DOHH2 (cell line): Measurements from ENCODE around the gene ALOX5AP.

Source experiments
- H3F3A ChIP-seq: fragments of 200-600 bp; sonication (generic), shearing (Covaris generic); 2 replicates; pipeline ENCODE4 v1.6.0; 2016; ENCODE audit warnings: antibody characterized with exemption, mild to moderate bottlenecking; ENCODE audit not compliant: control insufficient read depth, insufficient read depth
- H3K27ac ChIP-seq: fragments of 200-600 bp; sonication (generic); 2 replicates; pipeline ENCODE4 v1.5.1; 2014; ENCODE audit warnings: low read depth, mild to moderate bottlenecking, low read length, moderate library complexity
- H3K27me3 ChIP-seq: fragments of 200-600 bp; sonication (generic); 2 replicates; pipeline ENCODE4 v1.6.1; 2014; ENCODE audit warnings: mild to moderate bottlenecking, low read length, mixed read lengths; ENCODE audit not compliant: control insufficient read depth
- H3K36me3 ChIP-seq: fragments of 200-600 bp; sonication (generic); 2 replicates; pipeline ENCODE4 v1.6.1; 2014; ENCODE audit warnings: mild to moderate bottlenecking, low read length, moderate library complexity, mixed read lengths; ENCODE audit not compliant: control insufficient read depth
- H3K4me1 ChIP-seq: fragments of 200-600 bp; sonication (generic); 2 replicates; pipeline ENCODE4 v1.6.1; 2014; ENCODE audit warnings: mild to moderate bottlenecking, low read length, mixed read lengths; ENCODE audit not compliant: control insufficient read depth
- H3K4me2 ChIP-seq: fragments of 200-600 bp; sonication (generic); 2 replicates; pipeline ENCODE4 v1.6.0; 2014; ENCODE audit warnings: mild to moderate bottlenecking, low read length, moderate library complexity
- H3K4me3 ChIP-seq: fragments of 200-600 bp; sonication (generic); 2 replicates; pipeline ENCODE4 v1.5.1; 2014; ENCODE audit warnings: mild to moderate bottlenecking, low read length, mixed read lengths
- H3K79me2 ChIP-seq: fragments of 200-600 bp; sonication (generic); 2 replicates; pipeline ENCODE4 v1.6.1; 2014; ENCODE audit warnings: mild to moderate bottlenecking, low read length, mixed read lengths; ENCODE audit not compliant: control insufficient read depth
- H3K9me2 ChIP-seq: fragments of 200-600 bp; sonication (generic); replicated peaks from 2 replicates; pipeline ENCODE4 v1.6.1; 2014; ENCODE audit warnings: mild to moderate bottlenecking, low read length, mixed read lengths; ENCODE audit not compliant: control insufficient read depth
- H3K9me3 ChIP-seq: fragments of 200-600 bp; sonication (generic); 2 replicates; pipeline ENCODE4 v1.6.1; 2014; ENCODE audit warnings: antibody characterized with exemption, low read length, mixed read lengths; ENCODE audit not compliant: control insufficient read depth, insufficient read depth
- H4K20me1 ChIP-seq: fragments of 200-600 bp; sonication (generic); 2 replicates; pipeline ENCODE4 v1.6.0; 2014; ENCODE audit warnings: low read depth, mild to moderate bottlenecking, antibody characterized with exemption, low read length, moderate library complexity; ENCODE audit not compliant: control insufficient read depth, insufficient read depth
- CTCF ChIP-seq: fragments of 200-600 bp; sonication (generic); IDR thresholded peaks from one replicate; pipeline ENCODE4 v1.5.1; 2014; ENCODE audit warnings: antibody characterized with exemption, mild to moderate bottlenecking, low read depth, low read length; ENCODE audit not compliant: poor library complexity, severe bottlenecking
- EZH2phosphoT487 ChIP-seq: fragments of 200-600 bp; sonication (generic); IDR thresholded peaks from 2 replicates; pipeline ENCODE4 v1.6.1; 2017; ENCODE audit warnings: borderline replicate concordance, mild to moderate bottlenecking, antibody characterized with exemption, low read length, moderate library complexity, mixed read lengths

The ALOX5AP gene

GRCh38 chr13:30802953-30803478 lies 67.7 kb downstream of the ALOX5AP start:
- peaks cover 7% of the 10 kb centered on the region for H3K4me1 ChIP-seq
- H3K27ac ChIP-seq, result no peak overlapping the region
- peak overlapping the region; percentile 67 for H3K4me2 ChIP-seq
- H3K9me3 ChIP-seq, result no peaks in the 10 kb centered on the region
- no peaks in the 10 kb centered on the region for H3K79me2 ChIP-seq
- TF ChIP-seq EZH2phosphoT487 (no peak), CTCF (peak; percentile 92)
- no peaks in the 10 kb centered on the region for H3K9me2 ChIP-seq
- H3K4me3 ChIP-seq, result peak overlapping the region; percentile 60
- H3F3A ChIP-seq, result no peaks in the 10 kb centered on the region
- no peaks in the 10 kb centered on the region for H3K36me3 ChIP-seq
- no peaks in the 10 kb centered on the region for H3K27me3 ChIP-seq
- no peaks in the 10 kb centered on the region for H4K20me1 ChIP-seq

- H3K9me2 ChIP-seq, result no peaks in the 10 kb centered on the region
- no peaks in the 10 kb centered on the region for H4K20me1 ChIP-seq
- peaks cover 7% of the 10 kb centered on the region for H3K4me1 ChIP-seq
- H3F3A ChIP-seq, result no peaks in the 10 kb centered on the region
- no peak overlapping the region for H3K4me2 ChIP-seq
- H3K79me2 ChIP-seq, result no peaks in the 10 kb centered on the region
- H3K36me3 ChIP-seq, result no peaks in the 10 kb centered on the region
- no peaks in the 10 kb centered on the region for H3K9me3 ChIP-seq
- no peak overlapping the region for H3K4me3 ChIP-seq
- H3K27ac ChIP-seq, result no peak overlapping the region
- no peaks in the 10 kb centered on the region for H3K27me3 ChIP-seq
- no peak for TF ChIP-seq CTCF
- no peak for TF ChIP-seq EZH2phosphoT487
Measured at GRCh38 chr13:30803749-30804148, 68.4 kb downstream of the ALOX5AP start.

GRCh38 chr13:30804474-30804873 lies 69.1 kb downstream of the ALOX5AP start:
- no peaks in the 10 kb centered on the region for H3F3A ChIP-seq
- peaks cover 7% of the 10 kb centered on the region for H3K4me1 ChIP-seq
- H3K27me3 ChIP-seq, result no peaks in the 10 kb centered on the region
- no peaks in the 10 kb centered on the region for H3K9me2 ChIP-seq
- TF ChIP-seq CTCF (no peak), EZH2phosphoT487 (no peak)
- no peaks in the 10 kb centered on the region for H4K20me1 ChIP-seq
- H3K4me3 ChIP-seq, result no peak overlapping the region
- no peak overlapping the region for H3K27ac ChIP-seq
- H3K4me2 ChIP-seq, result no peak overlapping the region
- no peaks in the 10 kb centered on the region for H3K9me3 ChIP-seq
- no peaks in the 10 kb centered on the region for H3K36me3 ChIP-seq
- H3K79me2 ChIP-seq, result no peaks in the 10 kb centered on the region

GRCh38 chr13:30805132-30805537 lies 69.8 kb downstream of the ALOX5AP start:
- Histone ChIP-seq H3K4me3 (no peak overlapping the region), H3K4me2 (no peak overlapping the region)
- no peak for TF ChIP-seq EZH2phosphoT487
- no peak for TF ChIP-seq CTCF

More at GRCh38 chr13:30805132-30805537, 69.8 kb downstream of the ALOX5AP start:
- Histone ChIP-seq H3F3A (no peaks in the 10 kb centered on the region), H3K36me3 (no peaks in the 10 kb centered on the region), H3K27ac (no peak overlapping the region), H3K79me2 (no peaks in the 10 kb centered on the region), H4K20me1 (no peaks in the 10 kb centered on the region), H3K4me1 (peaks cover 7% of the 10 kb centered on the region), H3K9me2 (no peaks in the 10 kb centered on the region), H3K9me3 (no peaks in the 10 kb centered on the region), H3K27me3 (no peaks in the 10 kb centered on the region)
